ENCODE measurements around the gene RNF13. TPM values are rescaled to one million over a fixed set of nuclear protein-coding genes. Genes with fewer than 3 reads are reported as not detected.
"Not testable (repeated sequence)": the region's sequence is repeated elsewhere in the genome, so short reads cannot be mapped to it uniquely, and the experiment has no call there.

RNF13 gene
- total and polyA plus RNA-seq, 12 donors, result 28.6 to 136 (median 77.4) TPM

DNA sequence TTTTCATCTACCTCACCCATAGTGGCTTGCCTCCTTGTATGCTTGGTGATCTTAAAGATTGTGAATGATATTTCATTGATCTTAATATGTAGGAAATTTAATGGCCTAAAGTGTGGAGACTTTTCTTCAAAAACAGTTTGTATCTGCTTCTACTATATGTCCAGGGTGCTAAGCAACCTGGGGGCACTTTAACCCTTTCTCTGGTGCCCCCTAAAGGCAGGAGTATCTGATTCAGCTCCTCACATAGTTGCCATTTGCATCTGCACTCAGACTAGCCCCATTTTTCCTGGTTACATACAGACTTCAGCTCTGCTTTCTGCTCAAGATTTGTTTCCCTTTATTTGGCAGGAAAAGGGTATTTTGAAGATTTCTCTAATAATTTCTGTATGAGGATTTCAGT is 162.9 kb downstream of the RNF13 start:
- no peaks in the 10 kb centered on the region for H3K27me3 ChIP-seq
- H3K9me3 ChIP-seq (replicated peaks in 1 of 3), result no peaks in the 10 kb centered on the region
- H3K4me1 ChIP-seq (replicated peaks in 1 of 2), result peaks cover 0 to 5% of the 10 kb centered on the region in 2 donors
- no peaks in the 10 kb centered on the region for H3K36me3 ChIP-seq (replicated peaks in 1 of 2)
- intact Hi-C loops (cut with DNase I), result loop anchor here in 1 of 2 donors (10.0 kb wide), 1 partner anchor 209 kb away; no protein-coding TSS in a partner anchor
- H3K27ac ChIP-seq, result no peak overlapping the region
- no peak for TF ChIP-seq POLR2A (IDR thresholded peaks at IDR 0.05)
- TF ChIP-seq, protein P1, sequence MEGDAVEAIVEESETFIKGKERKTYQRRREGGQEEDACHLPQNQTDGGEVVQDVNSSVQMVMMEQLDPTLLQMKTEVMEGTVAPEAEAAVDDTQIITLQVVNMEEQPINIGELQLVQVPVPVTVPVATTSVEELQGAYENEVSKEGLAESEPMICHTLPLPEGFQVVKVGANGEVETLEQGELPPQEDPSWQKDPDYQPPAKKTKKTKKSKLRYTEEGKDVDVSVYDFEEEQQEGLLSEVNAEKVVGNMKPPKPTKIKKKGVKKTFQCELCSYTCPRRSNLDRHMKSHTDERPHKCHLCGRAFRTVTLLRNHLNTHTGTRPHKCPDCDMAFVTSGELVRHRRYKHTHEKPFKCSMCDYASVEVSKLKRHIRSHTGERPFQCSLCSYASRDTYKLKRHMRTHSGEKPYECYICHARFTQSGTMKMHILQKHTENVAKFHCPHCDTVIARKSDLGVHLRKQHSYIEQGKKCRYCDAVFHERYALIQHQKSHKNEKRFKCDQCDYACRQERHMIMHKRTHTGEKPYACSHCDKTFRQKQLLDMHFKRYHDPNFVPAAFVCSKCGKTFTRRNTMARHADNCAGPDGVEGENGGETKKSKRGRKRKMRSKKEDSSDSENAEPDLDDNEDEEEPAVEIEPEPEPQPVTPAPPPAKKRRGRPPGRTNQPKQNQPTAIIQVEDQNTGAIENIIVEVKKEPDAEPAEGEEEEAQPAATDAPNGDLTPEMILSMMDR (IDR thresholded peaks at IDR 0.05), result no peak
- H3K4me3 ChIP-seq, result no peak overlapping the region
- DNase-seq, result no peak

DNA sequence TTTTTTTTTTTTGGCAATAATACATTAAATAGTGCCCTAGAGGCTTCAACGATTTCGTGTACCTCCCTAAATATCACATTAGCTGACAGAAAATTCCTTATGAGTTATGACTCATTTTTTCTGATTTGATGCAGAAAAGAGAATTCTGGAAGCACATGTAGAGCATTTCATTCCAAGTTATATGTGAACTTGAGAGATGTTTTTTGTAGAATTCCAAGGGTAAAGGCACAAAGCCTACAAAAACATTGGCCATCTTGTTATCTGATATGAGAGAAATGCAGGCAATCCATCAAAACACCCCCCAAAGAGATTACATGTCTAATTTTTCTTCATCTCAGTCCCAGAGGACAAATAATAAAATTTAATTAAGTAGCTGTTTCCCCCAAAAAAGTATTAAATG is 164.4 kb downstream of the RNF13 start:
- Histone ChIP-seq H3K4me1 (replicated peaks in 1 of 2) (no peaks in the 10 kb centered on the region), H3K27me3 (no peaks in the 10 kb centered on the region), H3K4me3 (no peak overlapping the region), H3K27ac (no peak overlapping the region), H3K9me3 (replicated peaks in 1 of 3) (no peaks in the 10 kb centered on the region), H3K36me3 (replicated peaks in 1 of 2) (no peaks in the 10 kb centered on the region)
- intact Hi-C loops (cut with DNase I), result loop anchor here in 1 of 2 donors (10.0 kb wide), 1 partner anchor 207 kb away; no protein-coding TSS in a partner anchor
- DNase-seq, result no peak
- WGBS, 4 donors, result 64 to 81% (median 72%) methylated on average over 2 of the region's 2 CpGs
- no peak for TF ChIP-seq POLR2A (IDR thresholded peaks at IDR 0.05)
- TF ChIP-seq, protein P1 (IDR thresholded peaks at IDR 0.05), result no peak

DNA sequence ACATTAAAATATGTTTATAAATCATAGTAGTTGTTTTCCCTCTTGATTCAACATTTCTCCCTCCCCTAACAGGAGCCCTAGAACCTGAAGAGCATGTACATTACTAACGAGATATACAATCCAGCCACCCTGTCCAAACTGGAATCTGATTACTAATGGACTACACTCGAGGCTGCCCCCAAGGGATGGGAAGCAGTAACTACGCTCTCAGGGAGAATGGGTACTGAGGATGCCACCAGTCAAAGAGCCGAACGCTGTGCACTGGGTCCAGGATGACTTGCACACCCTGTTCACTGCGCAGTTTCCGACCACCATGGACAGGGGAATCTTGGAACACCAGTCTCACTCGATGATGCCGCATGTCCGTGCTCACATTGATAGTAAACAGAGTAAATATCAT is 169.0 kb downstream of the RNF13 start:
- H3K9me3 ChIP-seq (replicated peaks in 1 of 3); H3K4me3 ChIP-seq; intact Hi-C loops (cut with DNase I); H3K36me3 ChIP-seq (replicated peaks in 1 of 2); DNase-seq; H3K27ac ChIP-seq; H3K27me3 ChIP-seq; H3K4me1 ChIP-seq (replicated peaks in 1 of 2): not testable (repeated sequence)
- WGBS, 4 donors, result 69 to 87% (median 81%) methylated on average over 3 to 6 of the region's 10 CpGs

DNA sequence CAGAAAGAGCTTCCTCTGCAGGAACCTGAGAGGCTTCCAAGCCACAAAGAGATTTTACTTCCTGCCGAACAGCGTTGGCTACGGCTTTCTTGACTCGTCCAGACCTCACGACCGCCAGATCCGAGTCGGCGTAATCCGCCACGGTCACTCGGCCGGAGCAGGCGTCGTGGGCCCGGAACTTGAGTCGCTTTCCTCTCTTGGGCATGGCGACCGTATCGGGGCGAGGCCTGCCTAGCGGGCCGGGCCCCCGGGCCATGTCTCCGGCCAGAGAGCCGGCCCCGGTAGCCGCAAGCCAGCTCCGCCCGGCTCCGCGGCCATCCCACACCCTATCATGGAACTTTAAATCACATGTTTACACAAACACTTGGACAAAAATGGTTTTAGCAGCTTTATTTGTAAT is 170.0 kb downstream of the RNF13 start:
- H3K36me3 ChIP-seq (replicated peaks in 1 of 2); H3K27ac ChIP-seq; H3K4me1 ChIP-seq (replicated peaks in 1 of 2); H3K27me3 ChIP-seq; intact Hi-C loops (cut with DNase I); DNase-seq; H3K9me3 ChIP-seq (replicated peaks in 1 of 3); H3K4me3 ChIP-seq: not testable (repeated sequence)
- 94 to 96% (median 96%) methylated on average over 32 of the region's 32 CpGs for WGBS, 4 donors

DNA sequence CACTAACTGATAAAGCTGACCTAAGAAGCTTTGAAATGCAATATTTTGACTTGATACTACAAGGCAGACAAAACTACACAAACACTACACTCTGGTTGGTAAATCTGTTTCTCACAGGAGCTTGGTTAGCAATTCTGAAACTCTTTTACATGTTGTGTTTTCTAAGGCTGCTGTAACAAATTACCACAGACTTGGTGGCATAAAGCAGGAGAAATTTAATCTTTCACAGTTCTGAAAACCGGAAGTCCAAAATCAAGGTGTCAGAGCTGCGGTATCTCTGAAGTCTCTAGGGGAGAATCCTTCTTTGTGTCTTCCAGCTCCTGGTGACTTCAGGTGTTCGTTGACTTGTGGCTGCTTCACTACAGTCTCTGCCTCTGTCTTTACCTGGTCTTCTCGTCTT is 170.6 kb downstream of the RNF13 start:
- no peak for DNase-seq
- intact Hi-C loops (cut with DNase I), result no loop called here
- no peak overlapping the region for H3K27ac ChIP-seq
- 86 to 98% (median 93%) methylated on average over 4 of the region's 4 CpGs for WGBS, 4 donors
- no peaks in the 10 kb centered on the region for H3K27me3 ChIP-seq
- H3K4me3 ChIP-seq, result no peak overlapping the region
- no peaks in the 10 kb centered on the region for H3K9me3 ChIP-seq (replicated peaks in 1 of 3)
- H3K4me1 ChIP-seq (replicated peaks in 1 of 2), result no peaks in the 10 kb centered on the region
- TF ChIP-seq POLR2A (IDR thresholded peaks at IDR 0.05), result no peak
- TF ChIP-seq, protein P1 (IDR thresholded peaks at IDR 0.05), result no peak
- H3K36me3 ChIP-seq (replicated peaks in 1 of 2), result no peaks in the 10 kb centered on the region
